HG03175 (cell line): Measurements from ENCODE around the gene COMMD6.

Source experiments
- ATAC-seq: cut with Tn5 transposase; IDR thresholded peaks from one replicate; pipeline ENCODE4 v1.9.1; 2021; ENCODE audit warnings: mild to moderate bottlenecking, moderate library complexity; ENCODE audit not compliant: unreplicated experiment

Gene COMMD6

GRCh38 chr13:75530549-75530961 is 7.1 kb downstream of the COMMD6 start:
- ATAC-seq: peak; percentile 42

DNA sequence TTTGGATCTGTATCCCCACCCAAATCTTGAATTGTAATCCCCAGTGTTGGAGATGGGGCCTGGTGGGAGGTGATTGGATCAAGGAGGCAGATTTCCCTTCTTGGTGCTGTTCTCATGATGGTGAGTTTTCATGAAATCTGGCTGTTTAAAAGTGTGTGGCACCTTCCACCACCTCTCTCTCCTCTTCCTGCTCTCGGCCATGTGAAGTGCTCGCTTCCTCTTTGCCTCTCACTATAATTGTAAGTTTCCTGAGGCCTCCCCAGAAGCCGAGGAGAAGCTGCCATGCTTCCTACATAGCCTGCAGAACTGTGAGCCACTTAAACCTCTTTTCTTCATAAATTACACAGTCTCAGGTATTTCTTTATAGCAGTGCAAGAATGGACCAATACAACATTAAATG is 15.7 kb downstream of the COMMD6 start:
- no peak for ATAC-seq

DNA sequence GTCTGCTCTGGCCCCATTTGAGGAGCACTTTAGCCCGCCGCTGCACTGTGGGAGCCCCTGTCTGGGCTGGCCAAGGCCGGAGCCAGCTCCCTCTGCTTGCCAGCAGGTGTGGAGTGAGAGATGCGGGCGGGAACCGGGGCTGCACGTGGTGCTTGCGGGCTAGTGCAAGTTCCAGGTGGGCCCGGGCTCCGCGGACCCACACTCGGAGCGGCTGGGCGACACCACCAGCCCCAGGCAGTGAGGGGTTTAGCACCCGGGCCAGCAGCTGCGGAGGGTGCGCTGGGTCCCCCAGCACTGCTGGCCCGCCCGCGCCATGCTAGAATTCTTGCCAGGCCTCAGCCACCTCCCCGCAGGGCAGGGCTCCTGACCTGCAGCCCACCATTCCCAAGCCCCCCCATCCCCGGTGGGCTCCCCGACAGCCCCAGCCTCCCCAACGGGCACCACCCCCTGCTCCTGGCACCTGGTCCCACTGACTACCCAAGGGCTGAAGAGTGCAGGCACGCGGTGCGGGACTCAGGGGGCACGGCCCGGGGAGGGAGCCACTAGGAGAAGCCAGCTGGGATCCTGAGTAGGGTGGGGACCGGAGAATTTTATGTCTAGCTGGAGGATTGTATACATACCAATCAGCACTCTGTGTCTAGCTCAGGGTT is 19.1 kb downstream of the COMMD6 start:
- ATAC-seq: no peak

DNA sequence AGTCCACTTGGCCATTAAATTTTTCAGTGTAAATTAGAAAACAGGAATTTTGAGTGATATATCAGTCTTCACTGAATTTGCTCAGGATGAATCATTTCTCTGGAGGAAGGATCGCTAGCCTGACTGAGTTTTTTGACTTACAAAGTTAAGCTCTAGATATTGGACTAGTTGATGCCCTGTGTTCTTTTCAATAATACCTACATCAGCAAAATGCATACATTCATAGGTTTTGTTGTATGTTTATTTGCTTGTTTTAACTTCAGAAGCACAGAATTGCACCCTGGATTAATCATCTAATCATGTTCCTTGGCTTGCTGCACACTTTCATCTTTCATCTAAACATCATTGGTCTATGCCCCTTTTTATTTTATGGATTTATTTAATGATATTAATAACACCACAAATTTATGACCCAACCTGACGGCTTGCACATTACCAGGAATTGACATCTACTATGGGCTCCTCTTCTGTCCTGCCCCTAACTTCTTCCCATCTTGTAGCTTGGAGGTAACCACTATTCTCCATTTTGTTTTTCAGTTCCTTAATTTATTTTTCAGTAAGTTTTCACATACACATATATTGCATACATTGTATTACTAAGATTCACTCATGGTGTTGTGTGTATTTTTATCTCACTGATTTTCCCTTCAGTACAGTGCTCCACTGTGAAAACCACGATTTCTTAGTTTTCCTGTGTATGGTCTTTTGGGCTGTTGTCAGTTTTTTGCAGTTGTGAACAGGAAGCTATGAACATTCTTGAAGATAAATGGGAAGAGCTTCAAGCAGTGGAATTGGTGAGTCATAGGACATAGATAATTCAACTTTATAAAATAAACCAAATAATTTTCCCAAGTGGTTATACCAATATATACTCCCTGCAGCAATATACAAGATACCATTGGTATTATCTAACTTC is 23.3 kb downstream of the COMMD6 start:
- no peak for ATAC-seq

GRCh38 chr13:75513271-75513670 is 24.4 kb downstream of the COMMD6 start:
- ATAC-seq: no peak

DNA sequence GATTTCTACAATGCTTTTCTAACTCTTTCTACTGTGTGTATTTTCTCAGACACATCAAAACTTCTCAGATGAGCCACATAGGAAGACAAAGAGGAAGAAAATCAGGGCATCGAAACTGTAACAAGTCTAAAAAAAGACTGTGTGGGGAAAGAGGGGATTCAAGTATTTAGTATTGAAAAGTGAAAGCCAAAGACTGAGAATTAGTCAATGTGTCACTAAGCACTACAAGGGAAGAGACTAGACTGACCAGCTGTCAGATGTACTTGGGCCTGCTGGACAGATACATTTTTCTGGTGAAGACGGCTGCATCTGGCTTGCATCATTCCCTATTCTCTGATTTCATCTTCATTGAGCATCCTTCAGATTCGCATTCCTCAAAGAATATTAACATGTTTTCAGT is 25.4 kb downstream of the COMMD6 start:
- peak; percentile 88 for ATAC-seq

DNA sequence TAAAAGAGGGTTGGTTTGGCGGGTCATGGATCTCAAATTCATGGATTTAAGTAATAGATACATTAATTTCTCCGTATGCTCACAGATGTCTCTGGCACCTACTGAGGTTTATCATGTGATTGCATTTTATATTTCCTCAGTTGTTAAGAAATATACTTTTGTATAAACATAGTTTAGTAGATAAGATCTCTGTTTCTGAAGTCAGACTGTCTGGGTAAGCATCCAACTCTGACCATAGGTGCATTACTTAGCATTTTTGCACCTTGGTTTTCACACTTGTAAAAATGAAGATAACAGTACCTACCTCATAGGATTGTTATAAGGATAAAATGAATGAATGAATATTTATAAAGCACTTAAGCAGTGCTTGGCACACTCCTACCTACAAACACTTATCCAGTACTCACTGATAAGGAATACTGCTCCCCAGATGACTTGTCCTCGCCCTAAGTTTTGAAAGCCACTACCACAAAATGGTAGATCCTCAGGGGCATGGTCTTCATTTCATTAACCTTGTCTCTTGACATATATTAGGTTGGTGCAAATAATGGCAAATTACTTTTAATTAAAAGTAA is 26.5 kb downstream of the COMMD6 start:
- no peak for ATAC-seq

- ATAC-seq: no peak
Measured at GRCh38 chr13:75508002-75508548, 29.6 kb downstream of the COMMD6 start.

GRCh38 chr13:75507027-75508001 is 30.3 kb downstream of the COMMD6 start:
- no peak for ATAC-seq

GRCh38 chr13:75506018-75506417 is 31.6 kb downstream of the COMMD6 start:
- no peak for ATAC-seq

GRCh38 chr13:75505327-75505726 is 32.3 kb downstream of the COMMD6 start:
- no peak for ATAC-seq

GRCh38 chr13:75495938-75496337 is 41.7 kb downstream of the COMMD6 start:
- no peak for ATAC-seq

GRCh38 chr13:75494491-75494890 is 43.1 kb downstream of the COMMD6 start:
- no peak for ATAC-seq

- no peak for ATAC-seq
Measured at GRCh38 chr13:75493156-75493555, 44.5 kb downstream of the COMMD6 start.

DNA sequence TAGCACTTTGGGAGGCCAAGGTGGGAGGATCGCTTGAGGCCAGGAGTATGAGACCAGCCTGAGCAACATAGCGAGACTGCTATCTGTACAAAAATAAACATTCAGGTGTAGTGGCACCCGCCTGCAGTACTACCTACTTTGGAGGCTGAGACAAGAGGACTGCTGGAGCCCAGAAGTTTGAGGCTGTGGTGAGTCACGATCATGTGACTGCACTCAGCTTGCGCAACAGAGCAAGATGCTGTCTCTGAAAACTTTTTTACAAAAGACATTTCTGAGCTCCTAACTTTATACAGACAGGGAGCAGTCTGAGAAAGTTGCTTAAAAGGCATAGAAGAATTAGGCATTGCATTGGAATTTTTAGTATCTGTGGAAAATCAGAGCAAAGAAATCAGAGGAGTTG is 45.3 kb downstream of the COMMD6 start:
- ATAC-seq: no peak

DNA sequence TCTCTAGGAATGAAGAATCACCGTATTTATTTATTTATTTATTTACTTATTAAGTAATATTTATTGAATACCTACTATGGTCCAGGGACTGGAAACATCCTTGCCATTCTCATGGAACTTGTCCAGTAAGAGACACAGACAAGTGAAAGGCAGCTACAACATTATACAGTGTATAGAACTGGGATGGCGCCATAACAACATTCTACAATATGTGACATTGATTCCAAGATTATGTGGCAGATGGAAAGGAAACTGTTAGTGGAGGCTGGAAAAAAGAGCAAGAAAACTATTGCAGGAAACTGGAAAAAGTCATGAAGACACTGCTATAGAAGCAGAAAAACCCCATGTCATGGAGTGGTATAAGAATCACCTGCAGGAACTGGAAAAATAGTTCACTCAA is 46.3 kb downstream of the COMMD6 start:
- no peak for ATAC-seq

GRCh38 chr13:75489502-75490263 is 48.0 kb downstream of the COMMD6 start:
- ATAC-seq: peak; percentile 89

DNA sequence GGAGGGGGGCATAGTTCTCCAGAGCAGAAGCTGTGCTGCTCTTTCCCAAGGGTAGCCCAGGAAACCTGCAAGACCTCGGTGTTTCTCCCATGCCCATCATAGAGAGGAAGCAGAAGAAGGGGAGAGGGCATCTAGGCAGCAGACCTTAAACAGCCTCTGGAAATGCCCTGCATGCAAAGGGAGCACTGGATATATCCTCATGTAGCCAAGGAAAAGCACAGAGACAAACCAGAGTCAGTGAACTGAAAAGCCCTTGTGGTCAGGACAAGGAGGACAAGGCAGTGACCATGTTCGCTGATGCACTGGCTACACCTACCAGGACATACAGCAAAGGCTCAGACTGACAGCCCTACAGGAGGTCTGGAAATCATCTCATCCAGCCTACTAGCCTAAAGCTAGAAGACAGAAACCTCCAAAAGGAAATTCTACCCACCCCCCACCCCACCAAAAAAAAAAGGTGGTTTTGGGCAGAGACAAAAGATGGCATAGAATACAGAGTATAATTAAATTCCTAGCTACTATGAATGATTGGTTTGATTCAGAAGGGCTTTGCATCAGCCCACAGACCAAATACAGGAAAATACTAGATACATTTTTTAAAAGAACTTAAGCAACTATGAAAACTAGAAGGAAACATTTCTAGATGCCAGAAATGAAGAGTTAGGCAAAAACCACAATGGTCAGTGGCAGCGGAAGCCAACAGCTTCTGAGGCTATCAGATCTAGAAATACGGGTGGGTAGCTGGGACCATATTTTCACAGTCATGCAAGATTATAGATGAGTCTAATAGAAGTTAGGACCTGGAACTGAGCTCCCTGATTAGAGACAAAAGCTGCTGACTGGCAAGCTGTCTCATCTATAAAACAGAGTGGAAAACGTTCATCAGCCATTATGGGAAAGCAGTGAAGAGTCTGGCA is 51.2 kb downstream of the COMMD6 start:
- ATAC-seq: no peak
